Stomach (tissue), 9 donors: ENCODE results near the gene SLC25A33. TPM values are rescaled to one million over a fixed set of nuclear protein-coding genes. Genes with fewer than 3 reads are reported as not detected.
"Not testable (repeated sequence)": the region's sequence is repeated elsewhere in the genome, so short reads cannot be mapped to it uniquely, and the experiment has no call there.

ENCODE experiments used
- DNase-seq, 2 donors: peaks; one replicate each; pipeline versions ENCODE4 v3.0.0 to v3.0.0-alpha.2; 2013 to 2019
- H3K27ac ChIP-seq, 5 donors: fragments of 200-600 bp in 4 of 5; sonication (generic) in 4 of 5; one replicate each; pipeline ENCODE4 v1.5.1; 2013 to 2019; ENCODE audit warnings: mild to moderate bottlenecking in 1 of 5, moderate library complexity in 1 of 5
- H3K27me3 ChIP-seq, 3 donors: fragments of 200-600 bp; sonication (generic); one replicate each; pipeline ENCODE4 v1.5.1; 2017 to 2019; ENCODE audit warnings: mixed run types in 1 of 3
- H3K36me3 ChIP-seq, 4 donors: fragments of 200-600 bp; sonication (generic); 1 replicate in 3 of 4; 2 replicates in 1 of 4; pipeline ENCODE4 v1.5.1; 2016 to 2019
- H3K4me1 ChIP-seq, 4 donors: fragments of 200-600 bp; sonication (generic); one replicate each; pipeline ENCODE4 v1.5.1; 2016 to 2019
- H3K4me3 ChIP-seq, 4 donors: fragments of 200-600 bp; sonication (generic) in 3 of 4; one replicate each; pipeline ENCODE4 v1.5.1; 2016 to 2019; ENCODE audit warnings: mild to moderate bottlenecking in 1 of 4
- H3K9me3 ChIP-seq, 4 donors: fragments of 200-600 bp; sonication (generic); one replicate each; pipeline ENCODE4 v1.5.1; 2016 to 2019
- EP300 ChIP-seq: sonication (generic); formaldehyde crosslinking; IDR thresholded peaks from one replicate; pipeline ENCODE4 v1.6.1; 2017; ENCODE audit warnings: antibody characterized with exemption
- POLR2A ChIP-seq, 4 donors: fragments of 450-650 bp; IDR thresholded peaks; one replicate each; pipeline ENCODE4 v1.6.1; 2016; ENCODE audit warnings: antibody characterized with exemption in 4 of 4, control low read depth in 2 of 4, mild to moderate bottlenecking in 1 of 4, moderate library complexity in 1 of 4
- POLR2AphosphoS5 ChIP-seq, 3 donors: sonication (generic); formaldehyde crosslinking; IDR thresholded peaks; one replicate each; pipeline ENCODE4 v1.6.1; 2016; ENCODE audit warnings: antibody characterized with exemption in 3 of 3
- WGBS, 5 donors: extraction: QIAGEN DNeasy Blood & Tissue Kit in 3 of 5; methylation state at CpG; one replicate each; pipeline versions ENCODE4 v1.1.5 to v1.1.7; 2013 to 2018; 5-methylcytosine and 5-hydroxymethylcytosine counted together
- intact Hi-C: fragments of 100-400 bp; cut with DNase I; formaldehyde crosslinking; loops from one replicate; pipeline ENCODE4 v1.15.1; 2023; ENCODE audit warnings: low total_unique reads
- polyA plus RNA-seq, 3 donors: library from polyadenylated mRNA; stranded (reverse); fragments of 200-250 nt; gene quantifications; one replicate each; pipeline ENCODE4 v1.2.3, GENCODE V29; 2013
- total RNA-seq, 5 donors: library from RNA; depleted of rRNA; stranded (reverse); fragments of >200 nt; gene quantifications; one replicate each; pipeline versions ENCODE4 v1.1.0 to v1.2.3, GENCODE V29; 2014 to 2016
- TF ChIP-seq, protein P1 (sequence below), 7 experiments: fragments of 450-650 bp in 4 of 7; fragments of 200-600 bp in 3 of 7; sonication (generic) in 3 of 7; IDR thresholded peaks; one replicate each; pipeline ENCODE4 v1.5.1; 2016 to 2019; ENCODE audit warnings: antibody characterized with exemption in 7 of 7, control low read depth in 2 of 7, mild to moderate bottlenecking in 1 of 7
- donor health status: healthy with polysubstance abuse.
- donor health status: Bipolar disorder and iron deficiency.
- donor health status: healthy.

The SLC25A33 gene
- total and polyA plus RNA-seq, 8 donors: 0.58 to 15.2 (median 5.2) TPM

DNA sequence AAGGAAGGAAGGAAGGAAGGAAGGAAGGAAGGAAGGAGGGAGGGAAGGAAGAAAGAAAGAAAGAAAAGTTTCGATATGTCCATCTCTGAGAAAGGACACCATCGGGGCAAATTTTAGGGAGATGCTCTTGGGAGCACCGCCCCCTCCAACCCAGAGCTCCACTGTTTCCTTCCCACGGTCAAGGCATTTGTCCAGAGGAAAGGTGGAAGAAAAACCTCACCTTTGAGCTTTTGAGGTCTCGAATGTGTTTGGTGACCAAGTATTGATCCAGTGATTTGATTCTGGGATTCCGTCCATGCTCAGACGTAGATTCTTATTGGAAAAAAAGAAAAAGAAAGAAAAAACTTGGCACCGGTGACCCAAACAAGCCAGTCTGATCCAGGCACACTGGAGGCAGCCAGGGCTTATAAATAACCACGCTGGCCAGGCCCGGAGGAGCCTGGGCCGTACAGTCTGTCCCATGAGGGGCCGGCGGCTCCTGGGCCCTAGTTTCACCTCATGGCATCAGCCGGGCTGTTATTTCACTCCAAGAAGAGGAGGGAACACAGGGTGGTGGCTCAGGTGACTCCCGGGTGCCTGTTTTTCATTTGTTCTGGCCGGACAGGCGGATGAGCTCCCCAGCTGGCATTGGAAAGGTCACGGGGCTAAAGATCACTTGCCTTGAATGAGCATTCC, 36.1 kb upstream of the SLC25A33 start:
- peaks cover 0 to 16% (median 3%) of the 10 kb centered on the region in 4 donors for H3K4me1 ChIP-seq
- H3K36me3 ChIP-seq: no peaks in the 10 kb centered on the region
- intact Hi-C loops: no loop called here
- H3K9me3 ChIP-seq: no peaks in the 10 kb centered on the region
- DNase-seq: peak in 1 of 2 donors; percentile 29
- peak overlapping the region in 1 of 5 donors; percentile 70 for H3K27ac ChIP-seq
- WGBS, 5 donors: 40 to 69% (median 60%) methylated on average over 18 of the region's 18 CpGs
- no peak overlapping the region for H3K4me3 ChIP-seq
- TF ChIP-seq EP300 (no peak), POLR2AphosphoS5 (IDR thresholded peaks at IDR 0.05) (no peak), POLR2A (IDR thresholded peaks at IDR 0.05) (no peak)
- TF ChIP-seq, protein P1, sequence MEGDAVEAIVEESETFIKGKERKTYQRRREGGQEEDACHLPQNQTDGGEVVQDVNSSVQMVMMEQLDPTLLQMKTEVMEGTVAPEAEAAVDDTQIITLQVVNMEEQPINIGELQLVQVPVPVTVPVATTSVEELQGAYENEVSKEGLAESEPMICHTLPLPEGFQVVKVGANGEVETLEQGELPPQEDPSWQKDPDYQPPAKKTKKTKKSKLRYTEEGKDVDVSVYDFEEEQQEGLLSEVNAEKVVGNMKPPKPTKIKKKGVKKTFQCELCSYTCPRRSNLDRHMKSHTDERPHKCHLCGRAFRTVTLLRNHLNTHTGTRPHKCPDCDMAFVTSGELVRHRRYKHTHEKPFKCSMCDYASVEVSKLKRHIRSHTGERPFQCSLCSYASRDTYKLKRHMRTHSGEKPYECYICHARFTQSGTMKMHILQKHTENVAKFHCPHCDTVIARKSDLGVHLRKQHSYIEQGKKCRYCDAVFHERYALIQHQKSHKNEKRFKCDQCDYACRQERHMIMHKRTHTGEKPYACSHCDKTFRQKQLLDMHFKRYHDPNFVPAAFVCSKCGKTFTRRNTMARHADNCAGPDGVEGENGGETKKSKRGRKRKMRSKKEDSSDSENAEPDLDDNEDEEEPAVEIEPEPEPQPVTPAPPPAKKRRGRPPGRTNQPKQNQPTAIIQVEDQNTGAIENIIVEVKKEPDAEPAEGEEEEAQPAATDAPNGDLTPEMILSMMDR (IDR thresholded peaks at IDR 0.05): no peak
- peaks cover 0 to 5% (median 0%) of the 10 kb centered on the region in 3 donors for H3K27me3 ChIP-seq

DNA sequence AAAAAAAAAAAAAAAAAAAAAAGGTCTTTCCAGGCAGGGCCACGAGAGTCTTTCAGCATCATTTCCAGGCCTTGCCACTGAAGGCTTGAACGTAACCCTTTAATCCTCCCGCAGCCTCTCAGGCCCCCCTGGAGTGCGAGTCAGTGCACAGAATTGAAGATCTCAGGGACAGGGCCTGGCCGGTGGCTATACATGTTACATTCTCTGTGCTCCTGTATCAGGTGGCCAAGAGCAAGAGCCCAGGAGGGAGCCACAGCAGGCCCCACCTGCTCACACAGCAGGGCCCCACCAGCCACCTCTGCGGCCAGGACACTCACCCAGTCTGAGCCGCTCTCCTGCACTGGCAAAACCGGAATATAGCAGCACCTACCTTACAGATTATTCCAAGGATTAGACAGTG, 34.1 kb upstream of the SLC25A33 start:
- no peak for DNase-seq
- peaks cover 0 to 5% (median 0%) of the 10 kb centered on the region in 3 donors for H3K27me3 ChIP-seq
- intact Hi-C loops: no loop called here
- TF ChIP-seq, protein P1 (IDR thresholded peaks at IDR 0.05): no peak
- TF ChIP-seq POLR2AphosphoS5 (IDR thresholded peaks at IDR 0.05): no peak
- TF ChIP-seq EP300: no peak
- TF ChIP-seq POLR2A (IDR thresholded peaks at IDR 0.05): no peak
- H3K27ac ChIP-seq: no peak overlapping the region
- WGBS, 5 donors: 72 to 81% (median 76%) methylated on average over 8 of the region's 8 CpGs
- no peaks in the 10 kb centered on the region for H3K36me3 ChIP-seq
- peaks cover 0 to 16% (median 3%) of the 10 kb centered on the region in 4 donors for H3K4me1 ChIP-seq
- no peak overlapping the region for H3K4me3 ChIP-seq
- no peaks in the 10 kb centered on the region for H3K9me3 ChIP-seq

DNA sequence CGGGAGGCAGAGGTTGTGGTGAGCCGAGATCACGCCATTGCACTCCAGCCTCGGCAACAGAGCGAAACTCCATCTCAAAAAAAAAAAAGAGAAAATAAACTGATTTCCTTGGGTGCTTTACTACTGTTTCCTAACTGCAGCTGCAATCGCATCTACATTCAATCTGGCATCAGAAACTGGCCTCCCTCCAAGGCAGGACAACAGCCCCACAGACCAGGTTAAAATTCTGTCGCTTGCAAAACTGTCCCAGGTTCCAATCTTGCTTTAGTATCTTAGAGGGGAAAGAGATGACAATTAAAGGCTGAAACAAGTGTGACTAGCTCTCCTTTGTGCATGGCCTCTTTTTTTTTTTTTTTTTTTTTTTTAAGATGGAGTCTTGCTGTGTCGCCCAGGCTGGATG, 32.4 kb upstream of the SLC25A33 start:
- WGBS, 5 donors: 76 to 92% (median 85%) methylated on average over 8 of the region's 8 CpGs
- TF ChIP-seq, protein P1 (IDR thresholded peaks at IDR 0.05): no peak
- TF ChIP-seq EP300 (no peak), POLR2AphosphoS5 (IDR thresholded peaks at IDR 0.05) (no peak), POLR2A (IDR thresholded peaks at IDR 0.05) (no peak)
- H3K27ac ChIP-seq: no peak overlapping the region
- H3K27me3 ChIP-seq: no peaks in the 10 kb centered on the region
- no peak overlapping the region for H3K4me3 ChIP-seq
- H3K9me3 ChIP-seq: no peaks in the 10 kb centered on the region
- intact Hi-C loops: no loop called here
- no peaks in the 10 kb centered on the region for H3K36me3 ChIP-seq
- peaks cover 0 to 16% (median 3%) of the 10 kb centered on the region in 4 donors for H3K4me1 ChIP-seq
- no peak for DNase-seq

DNA sequence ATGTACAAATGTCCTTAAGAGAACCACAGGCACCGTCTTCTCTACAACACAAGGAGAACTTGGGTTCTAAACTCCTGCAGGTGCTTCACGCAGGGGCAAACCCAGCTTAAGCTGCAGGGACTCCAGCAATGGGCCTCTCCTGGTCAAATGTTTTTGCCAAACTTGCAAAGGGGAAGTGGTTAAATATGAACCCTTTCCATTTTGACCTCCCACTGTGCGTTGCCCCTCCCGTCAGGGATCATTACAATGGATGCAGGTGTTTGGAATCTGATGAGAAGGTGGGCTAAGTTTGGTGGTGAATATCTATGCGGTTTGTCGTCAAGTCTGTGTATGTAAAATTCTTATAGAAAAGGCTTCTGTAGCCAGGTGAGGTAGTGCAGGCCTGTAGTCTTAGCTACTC, 29.1 kb upstream of the SLC25A33 start:
- 90 to 97% (median 95%) methylated on average over 6 of the region's 6 CpGs for WGBS, 5 donors
- Histone ChIP-seq H3K4me1 (peaks cover 0 to 5% (median 0%) of the 10 kb centered on the region in 4 donors), H3K36me3 (no peaks in the 10 kb centered on the region), H3K4me3 (no peak overlapping the region), H3K9me3 (no peaks in the 10 kb centered on the region), H3K27me3 (no peaks in the 10 kb centered on the region), H3K27ac (no peak overlapping the region)
- TF ChIP-seq POLR2AphosphoS5 (IDR thresholded peaks at IDR 0.05) (no peak), EP300 (no peak), POLR2A (IDR thresholded peaks at IDR 0.05) (no peak)
- TF ChIP-seq, protein P1 (IDR thresholded peaks at IDR 0.05): no peak
- no peak for DNase-seq
- intact Hi-C loops: no loop called here

DNA sequence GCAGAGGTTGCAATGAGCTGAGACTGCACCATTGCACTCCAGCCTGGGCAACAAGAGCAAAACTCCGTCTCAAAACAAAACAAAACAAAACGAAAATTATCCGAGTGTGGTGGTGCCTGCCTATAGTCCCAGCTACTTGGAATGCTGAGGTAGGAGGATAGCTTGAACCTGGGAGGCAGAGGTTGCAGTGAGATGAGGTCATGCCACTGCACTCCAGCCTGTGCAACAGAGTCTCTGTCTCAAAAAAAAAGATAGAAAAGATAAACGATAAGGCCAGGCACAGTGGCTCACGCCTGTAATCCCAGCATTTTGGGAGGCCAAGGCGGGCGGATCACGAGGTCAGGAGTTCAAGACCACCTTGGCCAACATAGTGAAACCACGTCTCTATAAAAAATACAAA, 23.7 kb upstream of the SLC25A33 start:
- WGBS, 5 donors: 85 to 93% (median 91%) methylated on average over 9 of the region's 9 CpGs
- H3K4me3 ChIP-seq, H3K27ac ChIP-seq, H3K36me3 ChIP-seq, DNase-seq, H3K27me3 ChIP-seq, H3K4me1 ChIP-seq, intact Hi-C loops, H3K9me3 ChIP-seq: not testable (repeated sequence)
